GM19035 (cell line): ENCODE results near the gene NEK2.
"Not testable (repeated sequence)": the region's sequence is repeated elsewhere in the genome, so short reads cannot be mapped to it uniquely, and the experiment has no call there.

Experiments used
- ATAC-seq: cut with Tn5 transposase; IDR thresholded peaks from one replicate; pipeline ENCODE4 v1.9.1; 2021; ENCODE audit not compliant: unreplicated experiment

The NEK2 gene

GRCh38 chr1:211634461-211634860, 41.0 kb downstream of the NEK2 start:
- no peak for ATAC-seq

- no peak for ATAC-seq
These were observed 41.9 kb downstream of the NEK2 start for GRCh38 chr1:211633524-211633846.

GRCh38 chr1:211632808-211633523, 42.5 kb downstream of the NEK2 start:
- ATAC-seq = no peak

GRCh38 chr1:211632117-211632807, 43.2 kb downstream of the NEK2 start:
- ATAC-seq = no peak

- ATAC-seq = no peak
These were observed 44.3 kb downstream of the NEK2 start for GRCh38 chr1:211631168-211631567.

- ATAC-seq = no peak
These were observed 45.0 kb downstream of the NEK2 start for GRCh38 chr1:211630236-211631081.

- no peak for ATAC-seq
These were observed 47.0 kb downstream of the NEK2 start for GRCh38 chr1:211628417-211628816.

- no peak for ATAC-seq
These were observed 48.2 kb downstream of the NEK2 start for GRCh38 chr1:211627259-211627658.

GRCh38 chr1:211625866-211626265, 49.6 kb downstream of the NEK2 start:
- not testable (repeated sequence) for ATAC-seq

GRCh38 chr1:211625040-211625439, 50.4 kb downstream of the NEK2 start:
- ATAC-seq = no peak

GRCh38 chr1:211623515-211623914, 51.9 kb downstream of the NEK2 start:
- no peak for ATAC-seq

- ATAC-seq = no peak
These were observed 53.8 kb downstream of the NEK2 start for GRCh38 chr1:211621447-211622198.

- no peak for ATAC-seq
These were observed 55.3 kb downstream of the NEK2 start for GRCh38 chr1:211620097-211620496.

GRCh38 chr1:211619033-211619996, 56.1 kb downstream of the NEK2 start:
- no peak for ATAC-seq

GRCh38 chr1:211616965-211617297, 58.5 kb downstream of the NEK2 start:
- ATAC-seq = no peak

- no peak for ATAC-seq
These were observed 59.0 kb downstream of the NEK2 start for GRCh38 chr1:211616231-211616964.

- no peak for ATAC-seq
These were observed 60.8 kb downstream of the NEK2 start for GRCh38 chr1:211614615-211615014.

GRCh38 chr1:211613951-211614350, 61.5 kb downstream of the NEK2 start:
- no peak for ATAC-seq
